ENCODE results near the gene EPHB2.
A peak's percentile ranks its signal among the peaks of the same experiment; 100 is the strongest.

The EPHB2 gene

DNA sequence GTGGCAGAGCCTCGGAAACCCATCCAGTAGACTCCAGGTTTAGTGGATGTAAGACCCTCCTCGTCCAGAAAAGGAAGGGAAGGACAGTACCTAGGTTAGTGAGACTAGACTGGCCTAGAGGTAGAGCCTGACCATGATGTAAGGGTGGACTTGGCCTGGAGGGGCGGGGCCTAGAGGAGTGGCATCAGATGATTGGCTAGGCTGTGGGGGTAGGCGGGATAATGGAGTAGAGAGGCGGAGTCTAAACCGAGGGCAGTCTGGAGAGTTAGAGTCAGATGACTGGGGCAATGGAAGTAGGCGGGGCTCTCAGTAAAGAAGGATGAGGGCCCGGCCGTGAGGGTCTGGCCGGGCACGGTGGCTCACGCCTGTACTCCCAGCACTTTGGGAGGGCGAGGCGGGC, 70.1 kb downstream of the EPHB2 start:
- DNase-seq (ENCODE audit: low read depth): no peak

DNA sequence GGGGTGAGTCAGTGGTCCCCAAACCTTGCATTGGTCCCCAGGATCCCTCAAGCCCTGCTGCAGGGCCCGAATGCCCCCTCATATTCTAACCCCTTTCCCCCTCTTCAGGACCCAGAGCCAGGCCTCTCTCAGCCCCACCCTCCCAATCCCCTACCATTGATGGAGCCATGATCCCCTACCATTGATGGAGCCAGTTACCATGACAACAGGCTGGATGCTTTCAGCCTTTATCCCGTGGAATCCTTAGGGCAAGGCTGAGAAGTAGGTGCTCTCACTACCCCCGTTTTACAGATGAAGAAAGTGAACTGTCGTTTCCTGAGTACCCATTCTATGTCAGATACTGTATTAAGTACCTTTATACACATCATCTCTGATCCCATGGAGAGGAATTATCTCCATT, 70.8 kb downstream of the EPHB2 start:
- DNase-seq (ENCODE audit: low read depth): no peak

DNA sequence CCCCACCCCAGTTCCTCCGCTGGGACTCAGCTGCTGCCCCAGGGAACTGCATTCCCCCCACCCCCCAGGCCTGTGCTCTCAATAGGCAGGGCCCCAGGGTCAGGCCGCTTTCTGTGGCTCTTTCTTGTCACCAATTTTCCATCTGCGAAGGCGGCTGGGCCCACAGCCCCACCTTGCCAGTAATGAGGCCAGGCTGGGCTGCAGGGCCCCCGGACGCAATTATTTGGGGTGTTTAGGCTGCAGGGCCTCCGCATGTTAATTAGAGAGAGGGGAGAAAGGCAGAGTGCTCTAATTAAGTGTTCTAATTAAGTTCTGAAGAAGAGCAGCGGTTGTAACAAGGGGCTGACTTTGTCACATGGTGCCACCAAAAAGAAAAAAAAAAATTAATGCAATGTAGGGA, 71.8 kb downstream of the EPHB2 start:
- DNase-seq (ENCODE audit: low read depth): no peak

DNA sequence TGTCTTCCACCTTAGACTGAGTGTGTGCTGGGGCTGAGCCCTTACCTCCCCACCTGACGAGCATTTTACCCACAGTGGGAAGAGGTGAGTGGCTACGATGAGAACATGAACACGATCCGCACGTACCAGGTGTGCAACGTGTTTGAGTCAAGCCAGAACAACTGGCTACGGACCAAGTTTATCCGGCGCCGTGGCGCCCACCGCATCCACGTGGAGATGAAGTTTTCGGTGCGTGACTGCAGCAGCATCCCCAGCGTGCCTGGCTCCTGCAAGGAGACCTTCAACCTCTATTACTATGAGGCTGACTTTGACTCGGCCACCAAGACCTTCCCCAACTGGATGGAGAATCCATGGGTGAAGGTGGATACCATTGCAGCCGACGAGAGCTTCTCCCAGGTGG, 73.7 kb downstream of the EPHB2 start:
- DNase-seq (ENCODE audit: low read depth): no peak

DNA sequence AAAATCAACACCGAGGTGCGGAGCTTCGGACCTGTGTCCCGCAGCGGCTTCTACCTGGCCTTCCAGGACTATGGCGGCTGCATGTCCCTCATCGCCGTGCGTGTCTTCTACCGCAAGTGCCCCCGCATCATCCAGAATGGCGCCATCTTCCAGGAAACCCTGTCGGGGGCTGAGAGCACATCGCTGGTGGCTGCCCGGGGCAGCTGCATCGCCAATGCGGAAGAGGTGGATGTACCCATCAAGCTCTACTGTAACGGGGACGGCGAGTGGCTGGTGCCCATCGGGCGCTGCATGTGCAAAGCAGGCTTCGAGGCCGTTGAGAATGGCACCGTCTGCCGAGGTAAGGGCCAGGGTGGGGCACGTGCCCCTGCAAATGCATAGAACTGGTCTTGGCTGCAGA, 74.1 kb downstream of the EPHB2 start:
- no peak for DNase-seq (ENCODE audit: low read depth)

DNA sequence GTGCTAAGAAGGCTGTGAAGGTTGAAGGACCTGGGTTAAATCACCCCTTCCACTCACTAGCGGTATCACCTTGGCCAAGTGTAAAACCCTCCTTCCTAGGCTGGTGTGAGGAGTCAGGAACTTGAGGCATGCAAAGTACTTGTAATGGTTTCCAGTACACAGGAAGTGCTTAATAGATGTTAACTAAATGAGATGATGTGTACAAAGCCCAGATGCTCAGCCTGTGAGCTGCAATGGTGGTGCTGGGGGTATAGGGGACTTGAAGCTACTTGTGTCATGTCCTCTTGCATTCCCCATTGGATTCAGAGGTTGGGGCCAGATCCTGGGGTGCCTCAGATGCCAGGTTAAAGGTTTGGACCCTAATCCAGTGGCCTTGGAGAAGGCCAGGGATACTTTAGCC, 75.5 kb downstream of the EPHB2 start:
- no peak for DNase-seq (ENCODE audit: low read depth)

DNA sequence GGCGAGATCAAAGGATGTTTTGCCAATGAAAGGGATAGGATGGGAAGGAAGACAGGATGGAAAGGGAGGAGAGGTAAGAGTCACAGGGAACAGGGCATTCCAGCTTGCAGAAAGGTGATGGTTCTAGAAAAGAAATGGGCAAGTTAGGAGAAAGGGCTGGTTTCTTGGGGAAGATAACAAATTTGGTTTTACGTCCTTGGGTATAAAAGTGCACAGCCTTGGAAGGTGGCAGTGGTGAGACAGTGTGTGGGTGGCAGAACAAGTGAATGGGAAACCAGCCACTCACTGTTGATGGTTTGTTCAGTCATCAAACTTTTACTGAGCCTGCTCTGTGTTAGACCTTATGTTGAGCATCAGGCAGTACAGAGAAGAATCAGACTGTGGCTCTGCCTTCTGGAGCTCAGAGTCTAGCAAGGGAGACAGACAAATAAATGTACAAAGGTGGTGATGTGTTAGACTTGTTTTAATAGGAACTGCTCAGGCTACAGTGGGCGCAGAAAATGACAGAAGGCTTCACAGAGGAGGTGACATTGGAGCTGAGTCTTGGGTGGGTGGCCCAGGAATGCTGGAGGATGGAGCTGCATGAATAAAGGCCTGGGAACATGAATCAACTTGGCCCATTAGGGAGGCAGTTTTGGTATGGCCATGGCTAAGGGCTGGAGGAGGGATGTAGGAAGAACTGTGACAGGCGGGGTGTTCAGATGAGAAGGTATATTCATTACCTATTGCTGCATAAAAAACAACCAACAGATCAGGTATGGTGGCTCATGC, 76.3 kb downstream of the EPHB2 start:
- no peak for DNase-seq (ENCODE audit: low read depth)

DNA sequence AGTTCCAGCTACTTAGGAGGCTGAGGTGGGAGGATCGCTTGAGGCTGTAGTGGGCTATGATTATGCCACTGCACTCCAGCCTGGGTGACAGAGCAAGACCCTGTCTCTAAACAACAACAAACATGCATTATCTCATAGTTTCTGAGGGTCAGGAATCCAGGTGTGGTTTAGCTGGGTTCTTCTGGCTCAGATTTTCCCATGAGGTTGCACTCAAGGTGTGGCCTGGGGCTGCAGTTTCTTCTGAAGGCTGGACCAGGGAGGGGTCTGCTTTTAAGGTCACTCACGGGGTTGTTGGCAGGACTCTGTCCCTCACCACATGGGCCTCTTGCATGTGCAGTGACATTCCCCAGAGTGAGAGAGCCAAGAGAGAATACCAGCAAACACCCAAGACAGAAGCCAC, 77.0 kb downstream of the EPHB2 start:
- no peak for DNase-seq (ENCODE audit: low read depth)

DNA sequence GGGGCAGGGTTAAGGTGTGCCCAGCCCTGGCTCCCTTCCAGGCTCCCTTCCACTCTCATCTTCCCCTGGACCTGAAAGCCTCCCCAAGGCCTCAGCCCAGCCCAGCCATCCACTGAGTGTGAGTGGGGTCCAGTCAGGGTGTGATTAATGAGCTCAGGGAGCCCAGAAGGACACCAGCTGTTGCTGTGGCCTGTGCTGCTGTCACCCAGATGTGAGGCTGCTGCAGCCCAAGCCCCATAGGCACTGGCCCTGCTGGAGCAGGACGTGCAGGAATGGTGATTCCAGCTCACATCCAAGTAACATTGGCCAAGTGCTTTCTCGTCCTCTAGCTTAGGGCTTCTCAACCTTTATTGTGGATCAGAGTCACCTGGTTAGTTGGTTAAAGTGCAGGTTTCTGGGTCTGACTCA, 77.6 kb downstream of the EPHB2 start:
- no peak for DNase-seq (ENCODE audit: low read depth)

DNA sequence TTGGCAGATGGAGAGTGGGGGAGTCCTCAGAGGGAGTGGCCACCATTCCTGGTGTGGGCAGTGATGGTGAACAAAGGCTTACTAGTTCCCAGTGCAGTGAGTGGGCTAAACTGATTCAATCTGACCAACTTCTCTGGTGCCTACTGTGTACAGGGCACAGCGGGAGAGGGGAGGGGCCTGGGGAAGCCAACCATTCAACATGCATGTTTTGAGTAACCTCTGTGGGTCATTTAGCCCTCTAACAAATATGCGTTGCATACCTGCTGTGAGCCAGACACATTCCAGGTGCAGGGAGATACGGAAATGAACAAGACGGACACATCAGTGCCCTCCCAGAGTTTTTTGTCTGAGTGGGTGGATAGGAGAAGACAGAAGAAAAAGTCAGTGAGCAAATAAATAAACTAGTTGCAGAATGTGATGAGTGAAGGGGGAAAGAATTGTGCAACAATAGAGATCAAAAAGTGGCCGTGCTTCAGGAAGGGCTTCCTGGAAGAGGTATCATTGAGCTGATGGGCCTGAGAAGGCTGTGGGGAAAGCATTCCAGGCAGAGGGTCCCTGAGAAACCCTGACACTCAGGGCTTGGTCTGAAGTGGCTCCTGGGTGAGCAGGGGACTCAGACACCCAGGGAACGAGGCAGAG, 78.8 kb downstream of the EPHB2 start:
- DNase-seq (ENCODE audit: low read depth): no peak

DNA sequence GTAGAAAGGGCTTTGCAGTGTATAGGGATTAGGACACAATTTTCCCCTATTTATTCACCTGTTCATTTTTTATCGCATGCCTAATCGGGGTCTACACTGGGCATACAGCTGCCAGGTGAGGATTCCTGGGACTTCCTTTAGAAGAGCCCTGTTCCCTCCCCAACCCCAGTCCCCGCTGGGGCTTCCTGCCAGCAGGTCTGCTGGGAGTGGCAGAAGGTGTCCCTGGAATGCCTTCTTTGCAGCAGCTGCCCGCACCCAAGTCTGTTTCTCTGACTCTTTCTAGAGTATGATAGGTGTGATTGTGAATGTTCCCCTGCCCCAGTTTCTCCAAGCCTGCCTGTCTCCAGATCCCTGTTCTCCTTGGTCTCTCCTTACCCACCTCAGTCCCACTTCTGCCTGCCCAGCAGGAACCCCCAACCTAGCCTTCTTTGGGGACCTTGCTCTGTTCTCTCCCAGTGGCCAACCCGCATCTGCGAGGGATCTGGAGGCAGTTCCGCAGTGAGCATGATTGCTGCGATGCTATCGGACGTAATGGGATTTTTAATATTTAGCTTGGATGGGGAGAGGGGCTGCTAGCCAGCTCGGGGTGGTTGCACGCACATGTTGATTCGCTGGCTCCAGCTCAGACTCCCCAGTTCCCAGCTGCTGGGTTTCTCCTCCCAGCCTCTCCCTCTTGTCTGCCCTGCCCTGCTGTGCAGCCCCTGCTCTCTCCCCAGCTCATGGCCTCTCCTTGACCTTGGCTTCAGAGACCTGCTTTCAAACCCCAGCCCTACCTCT, 79.8 kb downstream of the EPHB2 start:
- no peak for DNase-seq (ENCODE audit: low read depth)

DNA sequence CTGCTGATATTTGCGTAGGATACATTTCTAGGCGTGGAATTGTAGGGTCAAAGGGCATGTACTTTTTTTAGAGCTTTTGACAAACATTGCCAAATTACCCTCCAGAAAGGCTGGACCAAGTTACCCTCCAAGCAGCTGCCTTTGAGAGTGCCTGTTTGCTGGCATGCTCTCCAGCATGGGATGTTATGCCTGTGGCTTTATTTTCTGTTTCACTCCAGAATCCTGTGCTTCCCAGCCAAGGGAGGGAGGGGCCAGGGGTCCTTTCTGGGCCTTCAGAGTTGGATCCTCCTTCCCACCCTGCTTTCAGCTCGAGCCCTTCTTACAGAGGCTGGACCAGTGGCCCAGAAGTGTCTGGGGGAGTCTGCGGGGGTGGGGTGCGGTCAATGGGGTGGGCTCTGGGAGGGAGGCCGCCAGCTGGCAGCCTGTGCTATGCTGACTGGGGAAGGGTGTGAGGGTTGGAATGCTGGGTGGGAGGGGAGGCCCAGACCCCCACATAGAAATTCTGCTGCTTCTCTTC, 81.2 kb downstream of the EPHB2 start:
- no peak for DNase-seq (ENCODE audit: low read depth)

DNA sequence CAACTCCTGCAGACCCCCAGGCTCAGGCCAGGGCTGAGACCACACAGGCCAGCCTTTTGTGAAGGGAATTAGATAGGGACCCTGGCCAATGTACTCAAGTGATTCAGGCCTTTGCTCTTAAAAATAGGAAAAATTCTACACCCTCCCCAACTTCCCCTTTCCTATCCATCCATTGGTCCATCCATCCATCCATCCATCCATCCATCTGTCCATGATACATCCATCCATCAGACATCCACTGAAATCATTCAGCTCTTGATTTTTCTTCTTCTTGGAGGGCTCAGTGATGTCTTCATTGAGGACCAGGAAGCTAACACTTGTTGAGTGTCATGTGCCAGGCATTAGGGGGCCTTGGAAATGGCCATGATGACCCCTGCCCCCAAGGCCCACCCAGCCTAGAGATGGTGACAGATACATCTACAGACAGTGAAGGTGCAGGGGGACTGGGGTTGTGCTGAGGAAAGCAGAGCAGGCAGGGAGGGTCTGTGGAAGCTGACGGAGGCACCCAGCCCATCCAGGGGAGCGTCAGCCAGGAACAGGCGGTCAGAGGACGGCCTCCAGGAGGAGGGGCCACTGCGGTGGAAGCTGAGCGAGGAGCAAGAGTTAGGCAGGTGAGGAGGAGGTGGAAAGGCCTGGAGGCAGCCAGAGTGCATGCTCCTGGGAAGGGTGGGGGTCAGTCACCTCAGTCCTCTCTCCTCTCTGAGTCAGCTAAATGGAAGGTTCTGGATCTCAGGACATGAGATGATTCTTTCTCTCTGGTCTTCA, 81.9 kb downstream of the EPHB2 start:
- no peak for DNase-seq (ENCODE audit: low read depth)

DNA sequence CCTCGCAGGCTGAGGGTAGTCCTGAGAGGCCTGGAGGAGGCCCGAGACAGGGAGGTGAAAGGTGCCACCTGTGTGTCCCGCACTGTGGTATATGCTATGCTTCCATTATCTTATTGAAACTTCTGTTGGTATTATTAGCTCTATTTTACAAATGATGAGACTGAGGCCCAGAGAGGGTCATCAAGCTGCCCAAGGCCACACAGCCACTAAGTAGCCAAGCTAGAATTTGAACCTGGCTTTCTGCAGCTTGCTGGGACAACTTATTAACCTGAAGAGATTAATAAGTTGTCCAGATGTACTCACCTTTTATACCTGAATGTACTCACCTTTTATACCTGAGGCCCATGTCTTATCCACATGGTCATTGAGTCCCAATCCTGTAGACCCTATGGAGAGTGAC, 83.0 kb downstream of the EPHB2 start:
- no peak for DNase-seq (ENCODE audit: low read depth)

DNA sequence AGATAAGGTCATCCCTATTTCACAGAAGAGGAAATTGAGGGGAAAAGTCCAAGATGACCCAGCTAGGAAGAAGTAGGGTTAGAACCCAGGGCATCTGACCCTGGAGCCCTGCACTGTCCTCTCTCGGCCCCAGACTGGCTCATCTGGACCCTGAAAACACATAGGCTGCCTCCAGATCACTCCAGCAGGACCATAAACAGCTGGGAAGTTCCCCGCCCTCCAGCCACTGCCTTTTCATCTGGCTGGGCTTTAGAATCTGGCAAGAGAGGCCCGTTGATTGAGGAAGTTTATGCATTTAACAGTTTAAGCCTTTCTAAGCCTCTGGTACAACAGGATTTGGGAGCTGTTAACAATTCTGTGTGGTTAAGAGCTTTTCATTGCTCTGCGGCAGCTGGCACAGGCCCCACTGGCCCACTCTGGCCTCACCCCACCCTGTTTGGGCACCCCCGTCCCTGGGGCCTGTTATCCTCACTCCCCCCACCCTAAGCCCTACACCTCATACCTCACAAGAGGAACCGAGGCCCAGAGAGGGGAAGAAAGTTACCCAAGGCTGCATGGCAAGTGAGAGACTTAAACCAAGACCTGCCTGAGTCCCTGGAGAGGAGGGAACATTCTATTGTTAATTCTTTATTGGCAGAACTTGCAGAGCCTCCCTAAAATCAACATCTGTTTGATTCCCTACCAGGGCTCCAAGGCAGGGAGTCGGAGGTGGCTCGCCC, 84.2 kb downstream of the EPHB2 start:
- DNase-seq (ENCODE audit: low read depth): peak; percentile 10

DNA sequence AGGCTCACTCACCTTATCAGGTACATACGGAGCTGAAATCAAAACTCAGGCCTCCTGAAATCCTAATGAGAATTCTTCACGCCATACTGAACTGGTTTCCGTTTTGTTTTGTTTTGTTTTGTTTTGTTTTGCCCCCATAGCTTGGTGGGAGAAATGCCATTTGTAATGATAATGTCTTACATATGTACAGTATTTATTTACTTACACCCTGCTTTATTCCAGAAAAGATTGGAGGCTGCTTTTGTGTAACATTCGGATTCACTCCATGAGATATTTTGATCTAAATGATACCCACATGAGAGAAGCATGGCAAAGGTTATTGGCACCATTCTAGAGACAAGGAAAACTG, 84.7 kb downstream of the EPHB2 start:
- no peak for DNase-seq (ENCODE audit: low read depth)

DNA sequence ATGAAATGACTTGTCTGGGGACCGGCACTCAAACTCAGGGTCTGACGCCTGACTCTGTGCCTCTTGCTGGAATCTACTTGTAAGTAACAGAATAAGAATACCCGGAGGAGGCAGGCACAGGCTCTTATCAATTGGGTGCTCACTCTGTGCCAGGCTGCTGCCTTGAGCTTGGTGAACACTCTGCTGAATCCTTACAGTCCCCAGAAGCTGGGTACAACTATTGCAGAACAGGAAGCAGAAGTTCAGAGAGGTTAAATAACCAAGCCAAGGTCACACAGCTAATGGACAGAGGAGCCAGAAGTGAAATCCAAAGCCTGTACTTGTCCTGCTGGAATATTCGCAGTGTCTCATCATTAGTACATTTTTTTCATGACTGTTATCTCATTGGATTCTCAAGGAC, 86.0 kb downstream of the EPHB2 start:
- DNase-seq (ENCODE audit: low read depth): no peak

DNA sequence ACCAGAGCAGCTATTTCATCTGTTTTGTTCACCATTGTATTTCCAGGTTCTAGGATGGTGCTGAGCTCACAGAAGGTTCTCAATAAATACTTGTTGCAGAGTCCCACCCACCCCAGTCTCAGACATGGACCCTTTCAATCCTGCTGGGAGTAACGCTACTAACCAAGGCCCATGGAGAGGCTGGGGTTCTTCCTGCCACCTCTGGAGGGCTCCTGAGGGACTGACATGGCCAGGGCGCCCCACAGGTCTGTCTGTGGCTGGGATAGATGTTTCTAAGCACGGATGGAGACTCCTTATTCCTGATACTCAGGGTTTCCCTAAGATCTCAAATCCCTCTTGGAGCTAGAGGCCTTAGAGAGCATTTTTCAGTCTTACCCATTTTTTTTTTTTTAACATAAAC, 87.4 kb downstream of the EPHB2 start:
- no peak for DNase-seq (ENCODE audit: low read depth)

DNA sequence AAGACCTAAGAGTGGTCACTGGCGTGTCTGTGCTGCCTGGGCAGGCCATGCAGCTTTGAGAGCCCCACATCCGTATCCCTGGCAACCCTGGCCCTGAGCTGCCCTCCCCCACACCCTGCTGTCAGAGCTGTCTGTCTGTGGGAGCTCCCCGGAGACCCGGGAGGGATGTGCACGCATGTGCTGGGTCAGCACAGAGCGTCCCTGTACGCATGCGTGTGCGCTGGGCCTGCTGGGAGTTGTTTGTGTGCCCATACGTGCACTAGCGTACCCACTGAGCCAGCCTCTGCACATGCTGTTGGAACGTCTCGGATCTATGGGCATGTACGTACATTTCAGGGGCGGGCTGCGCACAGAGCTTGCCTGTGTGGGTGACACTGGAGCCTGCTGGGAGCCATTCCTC, 89.3 kb downstream of the EPHB2 start:
- DNase-seq (ENCODE audit: low read depth): no peak

DNA sequence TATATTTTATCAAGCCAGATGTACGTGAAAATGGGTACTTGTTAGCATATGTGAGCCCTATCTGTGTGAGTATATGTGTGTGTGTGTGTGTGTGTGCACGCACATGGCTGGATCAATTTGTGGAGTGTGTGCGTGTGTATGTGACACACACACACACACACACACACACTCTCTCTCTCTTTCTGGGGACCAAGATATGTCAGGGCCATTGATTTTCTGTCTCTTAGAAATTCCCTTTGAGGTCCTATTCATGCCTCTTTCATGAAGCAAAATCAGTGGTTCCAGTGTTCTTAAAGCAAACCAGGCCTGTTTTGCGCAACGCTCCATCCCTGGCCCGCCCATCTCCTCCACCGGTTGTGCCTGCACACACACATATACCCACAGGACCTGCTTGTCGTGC, 90.0 kb downstream of the EPHB2 start:
- DNase-seq (ENCODE audit: low read depth): no peak

DNA sequence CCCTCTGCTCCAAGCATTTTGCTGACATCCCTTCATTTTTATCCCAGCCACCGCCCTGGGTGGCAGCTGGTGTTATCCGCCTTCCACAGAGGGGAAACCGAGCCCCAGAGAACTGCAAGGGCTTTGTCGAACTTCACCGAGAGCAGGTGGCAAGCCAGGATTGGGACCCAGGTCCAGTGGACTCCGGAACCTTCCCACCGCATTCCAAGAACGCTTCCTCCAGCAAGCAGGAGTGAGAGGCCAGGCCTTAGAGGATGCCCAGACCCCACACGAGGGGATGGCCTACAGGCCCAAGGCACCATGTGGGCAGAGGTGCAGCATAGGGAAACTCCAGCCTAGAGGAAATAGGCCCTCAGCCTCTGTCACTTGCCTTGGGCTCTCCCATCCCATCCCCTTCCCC, 90.7 kb downstream of the EPHB2 start:
- no peak for DNase-seq (ENCODE audit: low read depth)

DNA sequence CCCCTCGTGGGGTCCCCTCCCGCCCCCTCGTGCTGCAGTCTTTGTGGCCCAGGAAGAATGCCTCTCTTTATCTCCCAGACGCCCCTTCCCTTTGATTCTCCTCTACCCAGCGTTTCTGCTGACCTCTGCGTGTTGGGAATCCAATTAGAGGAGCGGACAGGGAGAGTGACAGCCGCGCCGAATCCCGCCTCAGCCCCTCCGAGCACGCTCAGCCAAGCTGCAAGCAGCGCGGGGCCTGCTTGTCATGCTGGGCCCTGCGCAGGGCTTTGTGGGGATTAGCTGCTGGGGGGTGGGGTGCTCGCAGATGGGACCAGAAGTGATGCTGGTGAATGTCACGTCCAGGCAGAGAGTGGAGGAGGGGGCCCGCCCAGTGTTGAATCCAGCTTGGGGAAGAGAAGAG, 91.1 kb downstream of the EPHB2 start:
- DNase-seq (ENCODE audit: low read depth): no peak

All from GM04504 (cell line).